Smooth muscle cell (in vitro differentiated cells): ENCODE results near the gene SPRED3. TPM values are rescaled to one million over a fixed set of nuclear protein-coding genes. Genes with fewer than 3 reads are reported as not detected.
A peak's percentile ranks its signal among the peaks of the same experiment; 100 is the strongest.

Experiments used
- DNase-seq: peaks from one replicate; lab custom pipeline; 2025; ENCODE audit not compliant: unreplicated experiment; lab: John Stamatoyannopoulos, UW
- H2AFZ ChIP-seq: fragments of 200-600 bp; sonication (generic); 2 replicates; pipeline ENCODE4 v1.6.0; 2016; ENCODE audit warnings: antibody characterized with exemption, low read depth, mild to moderate bottlenecking
- H3F3A ChIP-seq: fragments of 200-600 bp; sonication (generic); 2 replicates; pipeline ENCODE4 v1.6.0; 2017; ENCODE audit warnings: antibody characterized with exemption, low read depth
- H3K27ac ChIP-seq: fragments of 200-600 bp; sonication (generic); 2 replicates; pipeline ENCODE4 v1.5.1; 2016; ENCODE audit warnings: low read depth, mild to moderate bottlenecking
- H3K27me3 ChIP-seq: fragments of 200-600 bp; sonication (generic); 2 replicates; pipeline ENCODE4 v1.6.1; 2016; ENCODE audit warnings: low read depth, mild to moderate bottlenecking
- H3K36me3 ChIP-seq: fragments of 200-600 bp; sonication (generic); 2 replicates; pipeline ENCODE4 v1.5.1; 2016; ENCODE audit warnings: low read depth
- H3K4me1 ChIP-seq: fragments of 200-600 bp; sonication (generic); 2 replicates; pipeline ENCODE4 v1.5.1; 2016; ENCODE audit warnings: low read depth
- H3K4me2 ChIP-seq: fragments of 200-600 bp; sonication (generic); 2 replicates; pipeline ENCODE4 v1.6.0; 2016; ENCODE audit warnings: mild to moderate bottlenecking
- H3K4me3 ChIP-seq: fragments of 200-600 bp; sonication (generic); 2 replicates; pipeline ENCODE4 v1.5.1; 2016; ENCODE audit warnings: mild to moderate bottlenecking
- H3K79me2 ChIP-seq: fragments of 200-600 bp; sonication (generic); 2 replicates; pipeline ENCODE4 v1.6.0; 2016; ENCODE audit warnings: low read depth, mild to moderate bottlenecking
- H3K9ac ChIP-seq: fragments of 200-600 bp; sonication (generic); 2 replicates; pipeline ENCODE4 v1.6.0; 2016; ENCODE audit warnings: low read depth
- H3K9me3 ChIP-seq: fragments of 200-600 bp; sonication (generic); replicated peaks from 2 replicates; pipeline ENCODE4 v1.5.1; 2016; ENCODE audit warnings: low read depth
- H4K20me1 ChIP-seq: fragments of 200-600 bp; sonication (generic); 2 replicates; pipeline ENCODE4 v1.6.0; 2016; ENCODE audit warnings: low read depth
- CTCF ChIP-seq: fragments of 200-600 bp; sonication (generic); IDR thresholded peaks from 2 replicates; pipeline ENCODE4 v1.5.1; 2017; ENCODE audit warnings: borderline replicate concordance, mild to moderate bottlenecking, antibody characterized with exemption; ENCODE audit not compliant: insufficient read depth, poor library complexity, severe bottlenecking
- WGBS: methylation state at CpG from one replicate; pipeline ENCODE4 v1.1.7; 2016; ENCODE audit warnings: low lambda C conversion rate; 5-methylcytosine and 5-hydroxymethylcytosine counted together
- polyA plus RNA-seq: library from polyadenylated mRNA; unstranded; fragments of >200 nt; fragmentation: Nextera tagmentation; extraction: Ambion mirVana; gene quantifications from 2 replicates; pipeline ENCODE4 v1.2.1, GENCODE V29; 2016
- total RNA-seq: library from RNA; depleted of rRNA; stranded (reverse); fragments of >200 nt; gene quantifications from 2 replicates; pipeline ENCODE4 v1.2.3, GENCODE V29; 2014

Gene SPRED3
- total and polyA plus RNA-seq, 2 experiments from 2014 or later: 1.8 to 3.0 TPM

GRCh38 chr19:38413416-38413815 is 24.9 kb downstream of the SPRED3 start:
- H3K27ac ChIP-seq: no peak overlapping the region
- no peaks in the 10 kb centered on the region for H3K79me2 ChIP-seq
- peaks cover 5% of the 10 kb centered on the region for H3K27me3 ChIP-seq
- no peaks in the 10 kb centered on the region for H4K20me1 ChIP-seq
- H3K4me3 ChIP-seq: no peak overlapping the region
- no peak overlapping the region for H2AFZ ChIP-seq
- no peaks in the 10 kb centered on the region for H3F3A ChIP-seq
- DNase-seq: no peak
- H3K9me3 ChIP-seq: no peaks in the 10 kb centered on the region
- H3K4me1 ChIP-seq: peaks cover 3% of the 10 kb centered on the region
- no peaks in the 10 kb centered on the region for H3K36me3 ChIP-seq
- no peak for TF ChIP-seq CTCF
- WGBS: 99% methylated on average over 4 of the region's 6 CpGs
- no peak overlapping the region for H3K9ac ChIP-seq
- no peak overlapping the region for H3K4me2 ChIP-seq

- H3K27me3 ChIP-seq: peaks cover 10% of the 10 kb centered on the region
- no peaks in the 10 kb centered on the region for H3K79me2 ChIP-seq
- H2AFZ ChIP-seq: no peak overlapping the region
- no peak overlapping the region for H3K4me3 ChIP-seq
- H3K4me2 ChIP-seq: no peak overlapping the region
- H3K36me3 ChIP-seq: no peaks in the 10 kb centered on the region
- no peaks in the 10 kb centered on the region for H3K9me3 ChIP-seq
- no peak for TF ChIP-seq CTCF
- peaks cover 3% of the 10 kb centered on the region for H3K4me1 ChIP-seq
- H3K9ac ChIP-seq: no peak overlapping the region
- no peaks in the 10 kb centered on the region for H4K20me1 ChIP-seq
- DNase-seq: no peak
- no peak overlapping the region for H3K27ac ChIP-seq
- WGBS: 91% methylated on average over 8 of the region's 8 CpGs
- H3F3A ChIP-seq: no peaks in the 10 kb centered on the region
Observed at GRCh38 chr19:38417146-38417543, 28.6 kb downstream of the SPRED3 start.

GRCh38 chr19:38417544-38418506 is 29.3 kb downstream of the SPRED3 start:
- peak overlapping the region; percentile 59 for H2AFZ ChIP-seq
- 10% methylated on average over 28 of the region's 49 CpGs for WGBS
- H3K4me3 ChIP-seq: peak overlapping the region; percentile 49

More at GRCh38 chr19:38417544-38418506, 29.3 kb downstream of the SPRED3 start:
- no peak for DNase-seq
- H3K27ac ChIP-seq: no peak overlapping the region
- no peak overlapping the region for H3K9ac ChIP-seq
- H3F3A ChIP-seq: no peaks in the 10 kb centered on the region
- no peaks in the 10 kb centered on the region for H3K79me2 ChIP-seq
- no peak for TF ChIP-seq CTCF
- H3K27me3 ChIP-seq: peaks cover 10% of the 10 kb centered on the region
- H3K4me2 ChIP-seq: peak overlapping the region; percentile 87
- H3K36me3 ChIP-seq: no peaks in the 10 kb centered on the region
- no peaks in the 10 kb centered on the region for H3K9me3 ChIP-seq
- H4K20me1 ChIP-seq: no peaks in the 10 kb centered on the region
- peaks cover 3% of the 10 kb centered on the region for H3K4me1 ChIP-seq
